GM19328 (cell line): Measurements from ENCODE around the gene DCLRE1A.

Source experiments
- ATAC-seq: cut with Tn5 transposase; IDR thresholded peaks from one replicate; pipeline ENCODE4 v1.9.1; 2021; ENCODE audit warnings: mild to moderate bottlenecking, moderate library complexity; ENCODE audit not compliant: unreplicated experiment

The DCLRE1A gene

DNA sequence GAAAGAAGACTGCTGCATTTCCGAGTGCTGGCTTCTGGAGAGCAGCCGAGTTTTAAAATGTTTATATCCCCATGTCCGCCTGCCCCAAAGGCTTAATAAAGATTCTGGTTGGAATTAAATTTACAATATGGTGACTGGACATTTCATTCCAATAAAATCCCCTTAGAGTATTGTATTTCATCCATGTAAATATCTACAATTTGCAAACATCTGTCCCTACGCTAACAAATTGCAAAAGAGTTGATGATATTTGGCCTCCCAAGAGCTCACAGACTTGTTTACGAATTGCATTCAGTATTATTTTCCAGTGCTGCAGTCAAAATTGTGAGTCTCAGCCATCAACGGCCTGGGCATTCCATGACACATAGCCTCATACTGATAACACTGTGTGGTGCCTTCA is 52.3 kb downstream of the DCLRE1A start:
- ATAC-seq: no peak

DNA sequence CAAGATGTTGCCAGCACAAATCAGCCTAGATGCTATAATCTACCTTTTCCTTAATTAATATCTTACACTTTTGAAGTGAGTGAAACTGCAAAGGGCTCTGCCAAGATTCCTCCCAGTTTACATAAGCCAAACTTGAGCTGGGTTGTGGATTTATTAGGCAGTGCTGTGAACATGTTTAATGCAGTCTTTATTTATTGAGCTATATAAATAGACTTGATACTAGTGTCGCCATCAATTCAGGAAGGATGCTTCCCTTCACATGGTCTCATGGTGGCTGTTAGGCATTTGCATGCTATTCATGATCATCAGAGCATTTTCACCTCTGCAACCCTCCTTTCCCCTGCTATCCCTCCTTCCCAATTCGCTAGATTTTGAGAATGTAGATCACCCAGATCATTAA is 62.2 kb downstream of the DCLRE1A start:
- ATAC-seq: no peak

DNA sequence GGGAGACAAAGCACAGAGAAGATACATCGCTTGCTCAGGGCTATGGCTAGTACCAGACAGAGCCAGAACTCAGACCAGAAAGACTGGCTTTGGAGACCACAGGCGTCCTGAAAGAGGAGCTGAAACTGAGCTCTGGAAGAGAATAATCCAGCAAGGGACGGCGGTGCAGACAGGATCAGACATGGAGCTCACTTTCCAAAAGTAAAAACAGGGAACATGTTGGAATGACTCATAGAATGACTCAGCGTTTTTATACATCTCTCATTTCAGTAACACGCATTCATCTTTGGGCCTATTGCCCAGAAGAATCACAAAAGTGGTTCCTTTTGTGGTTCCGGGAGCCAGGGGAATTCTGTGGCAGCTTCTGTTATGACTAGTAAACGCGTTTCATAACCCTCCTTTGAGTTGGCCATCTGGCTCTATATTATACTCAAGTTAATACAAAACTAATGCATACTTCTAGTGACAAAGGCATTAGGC is 65.2 kb downstream of the DCLRE1A start:
- ATAC-seq: peak; percentile 58
